Right atrium auricular region (tissue), 2 donors: Measurements from ENCODE around the gene RPP30. TPM values are rescaled to one million over a fixed set of nuclear protein-coding genes. Genes with fewer than 3 reads are reported as not detected.

Source experiments
- DNase-seq: peaks from one replicate; pipeline ENCODE4 v3.0.0-alpha.2; 2019; ENCODE audit warnings: low spot score
- H3K27ac ChIP-seq, 2 donors: fragments of 200-600 bp; sonication (generic); 1 replicate in 1 of 2; 2 replicates in 1 of 2; pipeline ENCODE4 v1.5.1; 2016 to 2019
- H3K27me3 ChIP-seq, 2 donors: fragments of 200-600 bp; sonication (generic); one replicate each; pipeline versions ENCODE4 v1.5.1 to v1.6.0; 2017 to 2019
- H3K36me3 ChIP-seq: fragments of 200-600 bp; sonication (generic); one replicate; pipeline ENCODE4 v1.5.1; 2016
- H3K4me1 ChIP-seq, 2 donors: fragments of 200-600 bp; sonication (generic); one replicate each; pipeline versions ENCODE4 v1.5.1 to v1.6.0; 2017 to 2019
- H3K4me3 ChIP-seq, 2 donors: fragments of 200-600 bp; sonication (generic); 1 replicate in 1 of 2; 2 replicates in 1 of 2; pipeline ENCODE4 v1.5.1; 2017 to 2019; ENCODE audit warnings: mild to moderate bottlenecking in 1 of 2, moderate library complexity in 1 of 2
- H3K9me3 ChIP-seq, 2 donors: fragments of 200-600 bp; sonication (generic); one replicate each; pipeline ENCODE4 v1.5.1; 2019
- total RNA-seq, 2 donors: library from RNA; depleted of rRNA; stranded (reverse); fragments of >200 nt; gene quantifications; one replicate each; pipeline ENCODE4 v1.1.0, GENCODE V29; 2016
- TF ChIP-seq, protein P1 (sequence below), 2 donors: fragments of 200-600 bp; sonication (generic); IDR thresholded peaks; one replicate each; pipeline ENCODE4 v1.5.1; 2019; ENCODE audit warnings: antibody characterized with exemption in 2 of 2

Gene RPP30
- total RNA-seq, 2 donors from 2014 or later, result 23.3 to 24.6 TPM

- no peaks in the 10 kb centered on the region for H3K27me3 ChIP-seq
- TF ChIP-seq, protein P1, sequence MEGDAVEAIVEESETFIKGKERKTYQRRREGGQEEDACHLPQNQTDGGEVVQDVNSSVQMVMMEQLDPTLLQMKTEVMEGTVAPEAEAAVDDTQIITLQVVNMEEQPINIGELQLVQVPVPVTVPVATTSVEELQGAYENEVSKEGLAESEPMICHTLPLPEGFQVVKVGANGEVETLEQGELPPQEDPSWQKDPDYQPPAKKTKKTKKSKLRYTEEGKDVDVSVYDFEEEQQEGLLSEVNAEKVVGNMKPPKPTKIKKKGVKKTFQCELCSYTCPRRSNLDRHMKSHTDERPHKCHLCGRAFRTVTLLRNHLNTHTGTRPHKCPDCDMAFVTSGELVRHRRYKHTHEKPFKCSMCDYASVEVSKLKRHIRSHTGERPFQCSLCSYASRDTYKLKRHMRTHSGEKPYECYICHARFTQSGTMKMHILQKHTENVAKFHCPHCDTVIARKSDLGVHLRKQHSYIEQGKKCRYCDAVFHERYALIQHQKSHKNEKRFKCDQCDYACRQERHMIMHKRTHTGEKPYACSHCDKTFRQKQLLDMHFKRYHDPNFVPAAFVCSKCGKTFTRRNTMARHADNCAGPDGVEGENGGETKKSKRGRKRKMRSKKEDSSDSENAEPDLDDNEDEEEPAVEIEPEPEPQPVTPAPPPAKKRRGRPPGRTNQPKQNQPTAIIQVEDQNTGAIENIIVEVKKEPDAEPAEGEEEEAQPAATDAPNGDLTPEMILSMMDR (IDR thresholded peaks at IDR 0.05), result no peak
- H3K27ac ChIP-seq, result no peak overlapping the region
- H3K36me3 ChIP-seq, result no peaks in the 10 kb centered on the region
- no peaks in the 10 kb centered on the region for H3K4me1 ChIP-seq
- no peak for DNase-seq
- H3K4me3 ChIP-seq, result no peak overlapping the region
- no peaks in the 10 kb centered on the region for H3K9me3 ChIP-seq
Measured at GRCh38 chr10:90944749-90945148, 73.0 kb downstream of the RPP30 start.

DNA sequence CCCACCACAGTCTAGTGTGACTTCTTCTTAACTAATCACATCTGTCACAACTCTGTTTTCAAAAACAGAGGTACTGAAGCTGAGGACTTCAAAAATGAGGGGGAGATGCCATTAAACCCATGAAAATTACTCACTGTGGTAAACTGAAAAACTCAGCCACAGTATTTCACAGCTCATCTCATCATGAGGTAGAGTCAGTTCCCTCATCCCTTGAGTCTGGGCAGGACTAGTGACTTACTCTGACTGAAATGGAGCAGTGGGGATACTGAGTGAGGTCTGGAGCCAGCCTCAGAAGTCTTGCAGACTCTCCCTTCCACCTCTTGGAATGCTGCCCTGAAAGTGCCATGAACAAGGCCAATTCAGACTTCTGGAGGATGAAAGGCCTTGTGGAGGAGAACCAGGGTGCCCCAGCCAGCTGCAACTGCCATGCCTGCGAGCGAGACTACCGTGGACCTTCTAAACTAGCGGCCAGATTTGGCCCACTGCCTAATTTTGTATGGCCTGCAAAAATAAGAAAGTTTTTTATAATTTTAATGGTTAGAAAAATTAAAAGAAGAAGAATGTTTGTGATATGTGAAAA lies 73.8 kb downstream of the RPP30 start:
- Histone ChIP-seq H3K9me3 (no peaks in the 10 kb centered on the region), H3K4me3 (no peak overlapping the region), H3K27ac (no peak overlapping the region), H3K4me1 (no peaks in the 10 kb centered on the region), H3K27me3 (no peaks in the 10 kb centered on the region), H3K36me3 (no peaks in the 10 kb centered on the region)
- TF ChIP-seq, protein P1 (IDR thresholded peaks at IDR 0.05), result no peak
- DNase-seq, result no peak

DNA sequence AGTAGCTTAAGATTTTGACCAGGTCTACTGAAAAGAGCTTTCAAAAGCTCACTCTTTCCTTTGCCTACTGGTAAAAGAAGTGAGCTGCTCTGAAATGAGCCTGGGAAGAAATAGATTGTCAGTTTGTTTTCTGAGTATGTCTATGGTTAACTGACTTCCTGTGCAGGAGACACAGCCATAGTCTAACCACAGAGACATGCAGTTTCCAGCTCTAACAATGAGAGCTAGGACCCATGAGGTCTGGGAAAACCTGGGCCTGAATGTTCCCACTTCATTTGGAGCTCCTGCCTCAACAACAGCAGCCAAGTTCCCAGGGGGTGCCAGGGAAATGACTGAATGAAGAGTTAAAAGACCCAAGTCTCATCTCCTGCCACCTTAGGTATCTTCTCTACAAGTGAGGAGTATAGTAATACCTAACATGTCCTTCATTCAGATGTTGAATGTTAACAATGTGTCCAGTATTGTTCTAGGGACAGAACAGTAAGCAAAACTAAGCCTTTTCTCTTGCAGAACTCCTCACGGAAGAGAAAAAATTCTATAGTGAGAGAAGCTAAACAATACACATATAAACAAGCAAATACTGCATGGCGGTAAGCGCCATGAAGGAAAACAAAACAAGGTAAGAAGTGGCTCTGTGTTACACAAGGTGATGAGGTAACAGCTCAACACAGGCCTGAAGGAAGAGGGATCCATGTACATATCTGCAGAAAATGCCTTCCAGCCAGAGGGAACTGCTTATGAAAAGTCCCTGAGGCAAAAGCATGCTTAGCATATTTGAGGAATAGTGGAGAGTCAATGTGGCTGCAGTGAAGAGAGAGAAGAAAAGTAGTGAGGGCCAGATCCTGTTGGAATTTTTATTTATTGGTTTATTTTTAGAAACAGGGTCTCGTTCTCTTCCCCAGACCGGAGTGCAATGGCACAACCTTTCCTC lies 75.5 kb downstream of the RPP30 start:
- Histone ChIP-seq H3K27me3 (no peaks in the 10 kb centered on the region), H3K36me3 (no peaks in the 10 kb centered on the region), H3K4me3 (no peak overlapping the region), H3K27ac (no peak overlapping the region), H3K4me1 (no peaks in the 10 kb centered on the region), H3K9me3 (peaks cover 0 to 4% of the 10 kb centered on the region in 2 donors)
- no peak for DNase-seq
- TF ChIP-seq, protein P1 (IDR thresholded peaks at IDR 0.05), result no peak

Other genes with a start within 250 kb of the RPP30 start
- under 1 TPM; 0.31 to 0.33 TPM for gene HTR7, start 13.9 kb upstream of the RPP30 start, total RNA-seq
- gene ANKRD1, start 49.1 kb downstream of the RPP30 start, total RNA-seq, result 1,000 to 10,000 TPM; 3,842 to 8,672 TPM